ENCODE results near the gene RAF1. TPM values are rescaled to one million over a fixed set of nuclear protein-coding genes. Genes with fewer than 3 reads are reported as not detected.

RAF1 gene
- total and polyA plus RNA-seq, 2 of the 13 experiments (the other 11 are each of a cell fraction or from before 2014, with no cell fraction given): 72.2 to 91.4 TPM

GRCh38 chr3:12670365-12671119 is 6.6 kb upstream of the RAF1 start (continued):
- TF ChIP-seq, protein P1, sequence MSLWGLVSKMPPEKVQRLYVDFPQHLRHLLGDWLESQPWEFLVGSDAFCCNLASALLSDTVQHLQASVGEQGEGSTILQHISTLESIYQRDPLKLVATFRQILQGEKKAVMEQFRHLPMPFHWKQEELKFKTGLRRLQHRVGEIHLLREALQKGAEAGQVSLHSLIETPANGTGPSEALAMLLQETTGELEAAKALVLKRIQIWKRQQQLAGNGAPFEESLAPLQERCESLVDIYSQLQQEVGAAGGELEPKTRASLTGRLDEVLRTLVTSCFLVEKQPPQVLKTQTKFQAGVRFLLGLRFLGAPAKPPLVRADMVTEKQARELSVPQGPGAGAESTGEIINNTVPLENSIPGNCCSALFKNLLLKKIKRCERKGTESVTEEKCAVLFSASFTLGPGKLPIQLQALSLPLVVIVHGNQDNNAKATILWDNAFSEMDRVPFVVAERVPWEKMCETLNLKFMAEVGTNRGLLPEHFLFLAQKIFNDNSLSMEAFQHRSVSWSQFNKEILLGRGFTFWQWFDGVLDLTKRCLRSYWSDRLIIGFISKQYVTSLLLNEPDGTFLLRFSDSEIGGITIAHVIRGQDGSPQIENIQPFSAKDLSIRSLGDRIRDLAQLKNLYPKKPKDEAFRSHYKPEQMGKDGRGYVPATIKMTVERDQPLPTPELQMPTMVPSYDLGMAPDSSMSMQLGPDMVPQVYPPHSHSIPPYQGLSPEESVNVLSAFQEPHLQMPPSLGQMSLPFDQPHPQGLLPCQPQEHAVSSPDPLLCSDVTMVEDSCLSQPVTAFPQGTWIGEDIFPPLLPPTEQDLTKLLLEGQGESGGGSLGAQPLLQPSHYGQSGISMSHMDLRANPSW (CRISPR knock-in tag; IDR thresholded peaks at IDR 0.05; ENCODE audit: borderline replicate concordance): no peak
- TF ChIP-seq SOX6 (IDR thresholded peaks at IDR 0.05) (no peak), SOX6 (CRISPR knock-in tag; IDR thresholded peaks at IDR 0.05) (peak; percentile 70), MIER2 (CRISPR knock-in tag; IDR thresholded peaks at IDR 0.05) (no peak), JUNB (CRISPR knock-in tag; IDR thresholded peaks at IDR 0.05; ENCODE audit: borderline replicate concordance) (no peak), SP2 (CRISPR knock-in tag; IDR thresholded peaks at IDR 0.05) (no peak), ZSCAN30 (CRISPR knock-in tag; IDR thresholded peaks at IDR 0.05) (no peak), ZNF292 (CRISPR knock-in tag; IDR thresholded peaks at IDR 0.05; ENCODE audit: borderline replicate concordance, low read depth) (peak; percentile 87; the same call in 1 of the 2 replicates), JDP2 (CRISPR knock-in tag; IDR thresholded peaks at IDR 0.05; ENCODE audit: borderline replicate concordance) (no peak), NR0B2 (CRISPR knock-in tag; IDR thresholded peaks at IDR 0.05) (no peak), MAX (IDR thresholded peaks at IDR 0.05) (0 out of 2 replicates have a peak, but pooled peaks have one; percentile 22), ZNF766 (CRISPR knock-in tag; IDR thresholded peaks at IDR 0.05; ENCODE audit: borderline replicate concordance) (no peak), ZNF644 (CRISPR knock-in tag; IDR thresholded peaks at IDR 0.05; ENCODE audit: low read depth) (no peak), ZNF891 (CRISPR knock-in tag; IDR thresholded peaks at IDR 0.05) (no peak), SYNCRIP (IDR thresholded peaks at IDR 0.05; ENCODE audit: insufficient read depth, low read depth, low read length) (no peak), HOXA3 (CRISPR knock-in tag; IDR thresholded peaks at IDR 0.05) (no peak; the same call in 1 of the 2 replicates), SMYD3 (CRISPR knock-in tag; IDR thresholded peaks at IDR 0.05) (no peak), JUN (CRISPR knock-in tag; IDR thresholded peaks at IDR 0.05) (0 out of 2 replicates have a peak, but pooled peaks have one; percentile 43), ZMYM2 (CRISPR knock-in tag; IDR thresholded peaks at IDR 0.05) (peak; percentile 23; the same call in 1 of the 2 replicates), EHMT2 (IDR thresholded peaks at IDR 0.05; ENCODE audit: borderline replicate concordance, low read depth, low read length) (no peak)
- TF ChIP-seq, protein P2, sequence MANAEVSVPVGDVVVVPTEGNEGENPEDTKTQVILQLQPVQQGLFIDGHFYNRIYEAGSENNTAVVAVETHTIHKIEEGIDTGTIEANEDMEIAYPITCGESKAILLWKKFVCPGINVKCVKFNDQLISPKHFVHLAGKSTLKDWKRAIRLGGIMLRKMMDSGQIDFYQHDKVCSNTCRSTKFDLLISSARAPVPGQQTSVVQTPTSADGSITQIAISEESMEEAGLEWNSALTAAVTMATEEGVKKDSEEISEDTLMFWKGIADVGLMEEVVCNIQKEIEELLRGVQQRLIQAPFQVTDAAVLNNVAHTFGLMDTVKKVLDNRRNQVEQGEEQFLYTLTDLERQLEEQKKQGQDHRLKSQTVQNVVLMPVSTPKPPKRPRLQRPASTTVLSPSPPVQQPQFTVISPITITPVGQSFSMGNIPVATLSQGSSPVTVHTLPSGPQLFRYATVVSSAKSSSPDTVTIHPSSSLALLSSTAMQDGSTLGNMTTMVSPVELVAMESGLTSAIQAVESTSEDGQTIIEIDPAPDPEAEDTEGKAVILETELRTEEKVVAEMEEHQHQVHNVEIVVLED (CRISPR knock-in tag; IDR thresholded peaks at IDR 0.05; ENCODE audit: borderline replicate concordance): no peak
- TF ChIP-seq, protein P3, sequence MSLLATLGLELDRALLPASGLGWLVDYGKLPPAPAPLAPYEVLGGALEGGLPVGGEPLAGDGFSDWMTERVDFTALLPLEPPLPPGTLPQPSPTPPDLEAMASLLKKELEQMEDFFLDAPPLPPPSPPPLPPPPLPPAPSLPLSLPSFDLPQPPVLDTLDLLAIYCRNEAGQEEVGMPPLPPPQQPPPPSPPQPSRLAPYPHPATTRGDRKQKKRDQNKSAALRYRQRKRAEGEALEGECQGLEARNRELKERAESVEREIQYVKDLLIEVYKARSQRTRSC (CRISPR knock-in tag; IDR thresholded peaks at IDR 0.05; ENCODE audit: low read depth): no peak
- TF ChIP-seq, protein P4, sequence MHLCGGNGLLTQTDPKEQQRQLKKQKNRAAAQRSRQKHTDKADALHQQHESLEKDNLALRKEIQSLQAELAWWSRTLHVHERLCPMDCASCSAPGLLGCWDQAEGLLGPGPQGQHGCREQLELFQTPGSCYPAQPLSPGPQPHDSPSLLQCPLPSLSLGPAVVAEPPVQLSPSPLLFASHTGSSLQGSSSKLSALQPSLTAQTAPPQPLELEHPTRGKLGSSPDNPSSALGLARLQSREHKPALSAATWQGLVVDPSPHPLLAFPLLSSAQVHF (CRISPR knock-in tag; IDR thresholded peaks at IDR 0.05): no peak
